Activated T-helper 2 cell treated with anti-CD3 and anti-CD28 coated beads, Interferon-gamma antibody, Interleukin-2, Interleukin-4, amounts not matched to agents 10 μg/mL and 5 μg/mL and 100 μg/mL, durations not matched to agents 14 hours and 24 hours and 36 hours (primary cell): ENCODE measurements around the gene PARM1. TPM values are rescaled to one million over a fixed set of nuclear protein-coding genes. Genes with fewer than 3 reads are reported as not detected.
"Not testable (repeated sequence)": the region's sequence is repeated elsewhere in the genome, so short reads cannot be mapped to it uniquely, and the experiment has no call there.

Source experiments
- DNase-seq: peaks from one replicate; pipeline ENCODE4 v3.0.0; 2021; ENCODE audit warnings: low spot score
- H3K27ac Mint-ChIP-seq: one replicate; pipeline ENCODE4 v1.8.0; 2021; ENCODE audit warnings: mixed read lengths
- H3K27me3 Mint-ChIP-seq: one replicate; pipeline ENCODE4 v1.8.0; 2021; ENCODE audit warnings: low read depth, mixed read lengths
- H3K36me3 Mint-ChIP-seq: one replicate; pipeline ENCODE4 v1.8.0; 2021; ENCODE audit warnings: low read depth, mixed read lengths
- H3K4me1 Mint-ChIP-seq: one replicate; pipeline ENCODE4 v1.8.0; 2021; ENCODE audit warnings: low read depth, mixed read lengths
- H3K4me3 Mint-ChIP-seq: one replicate; pipeline ENCODE4 v1.8.0; 2021; ENCODE audit warnings: low read depth, mild to moderate bottlenecking, moderate library complexity, mixed read lengths
- H3K9me3 Mint-ChIP-seq: one replicate; pipeline ENCODE4 v1.8.0; 2021; ENCODE audit warnings: mixed read lengths
- intact Hi-C: fragments of 100-400 bp; cut with micrococcal nuclease; formaldehyde crosslinking; loops from one replicate; pipeline ENCODE4 v1.15.1; 2023
- total RNA-seq: library from RNA; stranded (reverse); gene quantifications from 2 replicates; pipeline ENCODE4 v1.2.3, GENCODE V29; 2022

Gene PARM1
- total RNA-seq, 1 donor from 2014 or later = not detected

DNA sequence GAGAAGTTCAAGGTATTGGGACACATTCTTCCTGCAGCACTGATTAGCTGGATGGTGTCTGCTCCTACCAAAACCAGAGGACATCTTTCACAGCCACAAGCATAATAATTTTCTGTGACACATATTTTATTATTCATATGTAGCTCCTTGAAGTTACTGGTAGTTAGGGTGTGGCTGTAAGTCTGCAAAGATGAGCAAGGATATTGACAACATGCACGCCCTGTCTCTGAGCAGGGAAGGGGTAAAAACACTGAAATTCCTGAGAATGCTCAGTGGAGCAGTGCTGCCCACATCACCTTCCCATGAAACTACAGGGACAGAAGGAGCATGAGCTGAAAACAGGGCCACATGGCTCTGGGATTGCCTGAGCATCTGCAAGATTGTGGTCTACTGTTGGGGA lies 38.9 kb downstream of the PARM1 start:
- Mint-ChIP-seq H3K4me3 (no peak overlapping the region), H3K27ac (no peak overlapping the region), H3K36me3 (no peaks in the 10 kb centered on the region), H3K9me3 (no peaks in the 10 kb centered on the region), H3K4me1 (no peaks in the 10 kb centered on the region), H3K27me3 (no peaks in the 10 kb centered on the region)
- no peak for DNase-seq
- intact Hi-C loops = no loop called here

DNA sequence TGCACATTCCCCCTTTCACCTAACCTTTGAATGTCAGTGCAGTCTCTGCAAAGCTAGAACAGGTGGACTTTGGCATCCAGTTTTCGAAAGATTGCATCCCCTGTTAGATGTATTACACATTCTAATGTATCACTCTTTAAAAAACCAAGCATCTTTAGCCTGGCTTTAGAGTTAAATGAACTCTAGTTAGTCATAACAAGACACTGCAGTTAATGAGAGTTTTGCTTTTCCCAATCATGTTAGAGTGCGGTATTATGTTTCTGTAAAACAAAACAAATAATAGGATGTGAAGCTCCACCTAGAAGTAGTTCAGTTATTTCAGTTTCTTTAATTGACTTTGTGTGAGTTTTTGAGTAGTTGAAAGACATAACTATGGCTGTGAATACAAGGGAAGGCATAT lies 42.2 kb downstream of the PARM1 start:
- Mint-ChIP-seq H3K9me3 (peaks cover 15% of the 10 kb centered on the region), H3K36me3 (no peaks in the 10 kb centered on the region), H3K27ac (no peak overlapping the region), H3K4me3 (no peak overlapping the region), H3K27me3 (no peaks in the 10 kb centered on the region), H3K4me1 (no peaks in the 10 kb centered on the region)
- DNase-seq = no peak
- intact Hi-C loops = no loop called here

DNA sequence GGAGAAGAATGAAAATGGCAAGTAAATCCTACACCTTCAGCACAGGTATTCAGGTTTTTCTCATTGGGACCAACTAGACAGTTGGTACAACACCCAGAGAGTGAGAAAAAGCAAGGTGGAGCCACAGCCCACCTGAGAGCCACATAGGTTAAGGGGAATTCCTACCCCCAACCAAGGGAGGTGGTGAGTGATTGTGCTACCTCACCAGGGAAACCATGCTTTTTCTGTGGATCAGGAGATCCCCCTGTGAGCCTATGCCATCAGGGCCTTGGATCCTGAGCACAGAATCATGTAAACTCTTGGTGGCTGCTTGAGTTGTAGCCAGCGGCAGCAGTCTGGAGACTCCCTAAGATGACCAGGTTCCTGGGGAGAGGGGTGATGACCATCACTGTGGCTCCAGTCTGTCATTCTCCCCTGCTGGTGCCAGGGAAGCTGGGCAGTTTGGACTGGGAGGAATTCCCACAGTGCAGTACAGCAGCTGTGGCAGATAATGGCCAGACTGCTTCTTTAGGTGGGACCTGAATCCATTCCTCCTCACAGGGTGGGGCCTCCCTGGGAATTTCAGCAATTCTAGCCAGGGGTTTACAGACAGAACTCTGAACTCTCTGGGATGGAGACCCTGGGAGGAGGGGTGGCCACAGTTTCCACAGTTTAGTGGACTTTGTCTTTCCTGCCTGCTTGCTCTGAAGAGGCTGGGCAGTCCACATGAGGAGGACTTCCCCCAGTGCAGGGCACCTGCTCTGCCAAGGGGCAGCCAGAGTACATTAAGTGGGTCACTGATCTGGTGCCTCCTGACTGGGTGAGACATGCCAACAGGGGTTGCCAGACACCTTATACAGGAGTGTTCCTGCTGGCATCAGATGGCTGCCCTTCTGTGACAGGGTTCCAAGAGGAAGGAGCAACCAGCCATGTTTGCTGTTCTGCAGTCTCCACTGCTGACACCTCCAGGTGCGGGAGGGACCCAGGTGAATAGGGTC lies 43.2 kb downstream of the PARM1 start:
- H3K36me3 Mint-ChIP-seq = no peaks in the 10 kb centered on the region
- no peak overlapping the region for H3K27ac Mint-ChIP-seq
- H3K9me3 Mint-ChIP-seq = peaks cover 15% of the 10 kb centered on the region
- H3K4me3 Mint-ChIP-seq = no peak overlapping the region
- no peaks in the 10 kb centered on the region for H3K27me3 Mint-ChIP-seq
- intact Hi-C loops = no loop called here
- no peak for DNase-seq
- H3K4me1 Mint-ChIP-seq = no peaks in the 10 kb centered on the region

DNA sequence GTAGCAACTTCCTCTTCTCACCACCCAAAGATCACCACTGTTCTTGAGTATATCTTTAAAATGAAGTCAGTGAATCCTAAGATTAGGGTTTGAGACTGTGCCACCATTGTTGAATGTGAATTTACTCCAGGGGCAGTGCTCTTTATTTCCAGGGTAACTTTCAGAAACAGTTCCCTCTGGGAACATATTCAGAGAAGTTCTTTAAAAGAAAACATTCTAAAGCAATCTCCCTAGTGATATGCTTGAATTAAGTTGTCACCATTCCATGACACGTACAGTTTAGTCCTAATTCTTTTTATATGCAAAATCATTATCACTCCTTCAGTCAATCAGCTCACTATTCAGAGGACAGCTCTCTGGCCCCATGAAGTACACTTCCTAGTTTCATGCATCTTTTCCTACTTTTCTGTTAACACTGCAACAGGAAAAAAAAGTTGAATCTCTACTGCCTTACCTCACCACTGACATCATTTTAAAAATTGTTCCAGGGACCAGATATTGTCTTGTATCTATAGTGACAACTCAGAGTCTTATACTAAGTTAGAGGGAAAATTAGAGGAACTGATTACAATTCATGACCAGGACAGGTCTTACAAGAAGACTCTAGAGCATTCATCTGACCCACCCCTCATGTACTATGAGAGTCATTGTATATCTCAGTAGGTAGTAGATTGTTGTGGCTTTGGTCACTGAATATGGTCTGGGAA lies 49.8 kb downstream of the PARM1 start:
- no peak overlapping the region for H3K4me3 Mint-ChIP-seq
- no peaks in the 10 kb centered on the region for H3K4me1 Mint-ChIP-seq
- intact Hi-C loops = no loop called here
- no peak overlapping the region for H3K27ac Mint-ChIP-seq
- H3K36me3 Mint-ChIP-seq = no peaks in the 10 kb centered on the region
- H3K9me3 Mint-ChIP-seq = peaks cover 15% of the 10 kb centered on the region
- DNase-seq = no peak
- H3K27me3 Mint-ChIP-seq = no peaks in the 10 kb centered on the region

DNA sequence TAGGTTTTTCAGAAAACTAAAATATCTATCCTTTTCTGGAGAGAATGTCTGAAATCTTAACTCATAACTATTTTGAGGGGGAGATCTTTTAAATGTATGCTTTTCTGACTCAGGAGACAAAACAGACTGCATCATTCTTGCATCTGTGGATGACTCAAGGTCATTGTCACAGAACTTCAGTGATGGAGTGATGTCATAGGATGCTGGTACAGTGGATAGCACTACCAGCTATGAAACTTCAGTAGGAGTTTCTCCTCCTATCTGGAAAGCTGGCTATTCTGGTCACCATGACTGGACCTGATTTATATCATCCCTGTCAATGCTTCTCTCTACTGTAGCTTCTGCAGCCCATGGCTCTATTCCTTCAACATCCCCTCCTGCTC lies 50.3 kb downstream of the PARM1 start:
- H3K36me3 Mint-ChIP-seq = no peaks in the 10 kb centered on the region
- peaks cover 12% of the 10 kb centered on the region for H3K9me3 Mint-ChIP-seq
- DNase-seq = no peak
- H3K4me1 Mint-ChIP-seq = no peaks in the 10 kb centered on the region
- no peak overlapping the region for H3K27ac Mint-ChIP-seq
- H3K27me3 Mint-ChIP-seq = no peaks in the 10 kb centered on the region
- intact Hi-C loops = no loop called here
- no peak overlapping the region for H3K4me3 Mint-ChIP-seq

DNA sequence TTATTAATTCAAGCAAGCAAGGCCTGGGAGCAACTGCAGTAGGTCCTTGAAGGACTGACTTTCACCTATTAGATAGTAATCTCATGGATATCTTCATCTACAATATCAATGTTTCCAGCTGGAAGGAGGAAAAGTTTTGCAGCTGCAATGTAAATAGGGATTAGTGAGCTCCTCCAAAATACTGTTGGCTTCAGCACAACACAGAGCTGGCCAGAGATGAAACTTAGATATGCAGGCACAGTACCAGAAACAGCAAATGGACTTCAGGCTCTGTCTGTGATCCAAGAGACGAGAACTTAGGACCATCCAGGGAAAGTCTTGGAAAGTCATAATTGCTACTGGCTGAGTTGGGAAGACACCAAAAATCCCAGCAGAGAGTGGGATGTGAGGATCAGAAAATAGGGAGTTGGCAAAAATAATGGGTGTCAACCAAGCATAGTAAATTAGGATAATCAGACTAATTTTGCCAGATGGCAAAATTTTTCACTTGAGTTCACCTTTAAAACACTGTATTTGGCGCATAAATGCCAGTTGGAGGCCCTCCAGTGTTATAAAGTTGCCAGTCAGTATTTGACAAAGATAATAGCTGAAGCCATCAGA lies 57.5 kb downstream of the PARM1 start:
- no peaks in the 10 kb centered on the region for H3K9me3 Mint-ChIP-seq
- intact Hi-C loops = no loop called here
- H3K4me1 Mint-ChIP-seq = no peaks in the 10 kb centered on the region
- H3K36me3 Mint-ChIP-seq = no peaks in the 10 kb centered on the region
- no peak overlapping the region for H3K4me3 Mint-ChIP-seq
- no peaks in the 10 kb centered on the region for H3K27me3 Mint-ChIP-seq
- no peak overlapping the region for H3K27ac Mint-ChIP-seq
- no peak for DNase-seq

DNA sequence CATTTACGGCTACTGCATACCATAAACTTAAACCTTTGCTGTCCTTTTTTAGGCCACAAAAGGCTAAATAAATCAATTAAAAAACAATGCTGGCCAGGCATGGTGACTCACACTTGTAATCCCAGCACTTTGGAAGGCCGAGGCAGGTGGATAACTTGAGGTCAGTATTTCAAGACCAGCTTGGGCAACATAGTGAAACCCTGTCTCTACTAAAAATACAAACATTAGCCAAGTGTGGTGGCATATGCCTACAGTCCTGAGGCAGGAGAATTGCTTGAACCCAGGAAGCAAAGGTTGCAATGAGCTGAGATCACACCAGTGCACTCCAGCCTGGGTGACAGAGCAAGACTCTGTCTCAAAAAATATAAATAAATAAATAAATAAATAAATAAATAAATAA lies 61.5 kb downstream of the PARM1 start:
- H3K4me3 Mint-ChIP-seq, DNase-seq, H3K4me1 Mint-ChIP-seq, H3K27me3 Mint-ChIP-seq, H3K27ac Mint-ChIP-seq, H3K36me3 Mint-ChIP-seq, H3K9me3 Mint-ChIP-seq, intact Hi-C loops: not testable (repeated sequence)

DNA sequence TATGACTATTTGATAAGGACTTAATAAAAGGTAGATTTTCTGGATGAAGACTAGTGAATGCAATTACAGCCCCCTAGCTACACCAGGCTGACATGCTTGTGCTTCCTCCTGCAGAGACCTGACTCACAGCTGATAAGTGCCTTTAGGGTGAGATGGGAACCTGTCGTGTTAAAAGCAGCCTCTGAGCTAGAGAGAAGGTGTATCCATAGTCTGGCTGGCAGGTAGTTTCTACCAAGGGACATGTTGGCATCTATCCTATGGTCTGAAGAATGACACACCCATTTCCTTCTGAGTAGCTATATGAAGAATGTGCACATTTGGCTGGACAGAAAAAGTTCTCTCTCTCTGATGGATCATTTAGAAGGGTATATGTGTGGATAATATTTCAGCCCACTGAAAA lies 64.1 kb downstream of the PARM1 start:
- Mint-ChIP-seq H3K4me3 (no peak overlapping the region), H3K27ac (no peak overlapping the region), H3K36me3 (no peaks in the 10 kb centered on the region), H3K9me3 (no peaks in the 10 kb centered on the region), H3K27me3 (no peaks in the 10 kb centered on the region), H3K4me1 (no peaks in the 10 kb centered on the region)
- no peak for DNase-seq
- intact Hi-C loops = no loop called here

DNA sequence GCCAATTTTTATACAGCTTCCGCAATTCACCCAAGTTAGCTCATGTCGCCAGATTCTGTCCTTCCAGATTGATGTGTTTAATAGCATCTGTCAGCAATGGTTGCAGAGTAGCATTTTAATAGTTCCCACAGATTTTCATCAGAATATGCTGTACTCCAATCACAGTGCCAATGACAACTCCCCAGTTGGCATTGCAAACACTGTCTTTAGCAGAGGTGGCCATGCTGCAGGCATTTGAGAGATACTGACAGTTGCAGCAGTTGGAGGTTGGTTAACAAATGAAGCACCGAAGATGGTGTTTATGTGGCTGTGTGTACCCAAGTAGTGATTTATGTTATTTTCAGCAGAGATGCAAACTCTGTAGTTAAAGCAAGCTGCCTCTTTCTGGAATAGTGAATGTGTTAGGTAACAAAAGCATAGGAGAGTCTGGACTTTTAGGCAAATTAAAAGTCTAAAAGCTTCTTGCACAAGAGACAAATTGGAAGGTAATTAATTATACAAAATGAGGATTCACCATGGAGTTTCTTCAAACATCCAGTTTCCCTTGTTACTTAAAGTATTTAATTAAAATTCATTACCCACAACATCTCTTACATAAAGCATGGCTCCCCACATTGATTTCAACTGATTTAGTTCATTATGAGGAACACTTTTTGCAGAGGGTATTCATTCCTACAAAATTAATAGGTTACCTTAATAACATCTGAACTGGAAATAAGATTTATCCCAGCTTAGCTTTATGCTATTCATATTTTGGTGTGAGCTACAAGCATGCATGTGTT lies 65.2 kb downstream of the PARM1 start:
- H3K27me3 Mint-ChIP-seq = no peaks in the 10 kb centered on the region
- no peaks in the 10 kb centered on the region for H3K9me3 Mint-ChIP-seq
- intact Hi-C loops = no loop called here

DNA sequence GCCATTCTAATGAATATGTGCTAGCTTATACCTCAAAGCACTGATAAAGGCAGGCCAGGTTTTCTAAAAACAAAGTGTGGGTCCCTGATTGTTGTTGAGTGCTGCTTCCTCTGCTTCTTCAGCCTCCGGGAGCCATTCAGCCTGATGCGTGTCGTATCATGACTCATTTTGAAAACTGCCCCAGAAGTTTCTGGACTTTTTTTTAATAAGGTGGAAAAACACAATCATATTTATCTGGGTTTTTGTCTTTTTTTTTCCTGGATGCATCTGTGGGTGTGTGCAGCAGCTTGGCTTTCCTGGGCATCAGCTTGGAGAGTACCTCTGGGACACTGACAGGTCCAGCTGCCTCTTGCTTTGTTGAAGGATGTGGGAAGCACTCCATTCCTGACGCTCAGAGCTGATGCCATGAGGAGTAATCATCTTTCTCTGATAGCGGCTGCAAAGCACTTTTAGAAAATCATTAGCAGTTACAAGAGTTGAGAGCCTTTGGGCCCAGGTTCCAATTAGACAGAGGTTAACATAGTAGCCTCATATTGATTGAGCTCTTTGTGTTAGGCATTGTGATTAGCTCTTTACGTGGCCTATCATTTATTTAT lies 66.9 kb downstream of the PARM1 start:
- no peak for DNase-seq
- intact Hi-C loops = no loop called here
- Mint-ChIP-seq H3K9me3 (no peaks in the 10 kb centered on the region), H3K4me1 (no peaks in the 10 kb centered on the region), H3K27ac (no peak overlapping the region), H3K27me3 (no peaks in the 10 kb centered on the region), H3K36me3 (no peaks in the 10 kb centered on the region), H3K4me3 (no peak overlapping the region)

More for the DNA sequence above, 65.2 kb downstream of the PARM1 start:
- Mint-ChIP-seq H3K4me1 (no peaks in the 10 kb centered on the region), H3K36me3 (no peaks in the 10 kb centered on the region), H3K27ac (no peak overlapping the region), H3K4me3 (no peak overlapping the region)
- DNase-seq = no peak

DNA sequence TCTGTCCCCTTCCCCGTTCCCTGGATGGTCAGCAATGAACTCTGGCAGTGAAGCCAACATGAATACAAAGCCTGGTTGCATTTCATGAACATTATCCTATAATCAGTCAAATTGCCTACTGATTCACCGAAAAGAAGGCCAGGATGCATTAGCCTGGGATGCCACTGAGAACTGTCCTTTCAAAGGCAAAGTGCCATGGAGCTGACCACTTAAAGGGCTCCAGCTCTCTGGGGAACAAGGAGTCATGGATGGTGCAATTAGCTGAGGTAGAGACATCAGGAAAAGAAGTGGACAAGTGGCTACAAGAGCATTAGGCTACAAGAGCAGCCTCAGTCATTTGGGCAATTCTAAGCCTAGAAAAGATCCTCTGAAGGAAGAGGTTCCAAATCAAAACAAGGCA lies 69.0 kb downstream of the PARM1 start:
- Mint-ChIP-seq H3K36me3 (no peaks in the 10 kb centered on the region), H3K27ac (no peak overlapping the region), H3K27me3 (no peaks in the 10 kb centered on the region), H3K9me3 (no peaks in the 10 kb centered on the region), H3K4me3 (no peak overlapping the region), H3K4me1 (no peaks in the 10 kb centered on the region)
- intact Hi-C loops = no loop called here
- DNase-seq = no peak

DNA sequence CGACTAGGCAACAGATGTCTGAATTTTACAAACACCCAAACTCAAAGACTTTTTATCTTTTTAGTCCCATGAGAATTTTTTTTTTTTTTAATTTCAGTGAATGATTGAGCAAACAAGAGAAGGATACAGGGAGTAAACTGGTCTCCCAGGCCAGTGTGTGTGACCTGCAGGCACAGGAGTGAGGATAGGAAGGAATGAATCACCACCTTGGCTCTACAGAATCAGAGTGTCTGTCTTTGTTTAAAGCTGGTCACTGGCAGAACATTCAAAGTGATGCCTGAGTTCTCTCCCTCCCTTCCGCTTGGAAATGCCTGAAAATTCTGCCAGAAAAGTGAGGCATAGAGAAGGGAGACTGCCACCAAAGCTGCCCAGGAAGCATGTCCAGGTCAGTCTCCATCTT lies 69.5 kb downstream of the PARM1 start:
- H3K4me1 Mint-ChIP-seq = no peaks in the 10 kb centered on the region
- no peak overlapping the region for H3K27ac Mint-ChIP-seq
- peaks cover 3% of the 10 kb centered on the region for H3K9me3 Mint-ChIP-seq
- no peaks in the 10 kb centered on the region for H3K36me3 Mint-ChIP-seq
- intact Hi-C loops = no loop called here
- no peaks in the 10 kb centered on the region for H3K27me3 Mint-ChIP-seq
- no peak for DNase-seq
- H3K4me3 Mint-ChIP-seq = no peak overlapping the region
